Astrocyte (in vitro differentiated cells and primary cell): ENCODE measurements around the gene STXBP3.

Source experiments
- CTCF ChIP-seq: IDR thresholded peaks from 2 replicates; pipeline ENCODE4 v1.5.1; 2011; ENCODE audit warnings: low read depth, mild to moderate bottlenecking, inconsistent platforms, low read length, moderate library complexity; ENCODE audit not compliant: insufficient read depth
- EZH2 ChIP-seq: IDR thresholded peaks from 2 replicates; pipeline ENCODE4 v1.6.1; 2012; ENCODE audit warnings: mild to moderate bottlenecking, low read length, inconsistent platforms; ENCODE audit not compliant: insufficient read depth

- TF ChIP-seq CTCF, result no peak
- TF ChIP-seq EZH2, result no peak
These were observed 54.6 kb downstream of the STXBP3 start for GRCh38 chr1:108801101-108801500.
